Inflammatory macrophage treated with lipopolysaccharide for 4 hours (primary cell): ENCODE measurements around the gene MED4.
A peak's percentile ranks its signal among the peaks of the same experiment; 100 is the strongest.
"Not testable (repeated sequence)": the region's sequence is repeated elsewhere in the genome, so short reads cannot be mapped to it uniquely, and the experiment has no call there.

Source experiments
- DNase-seq: peaks from one replicate; pipeline ENCODE4 v3.0.0-alpha.2; 2020

Gene MED4

GRCh38 chr13:48093588-48093987 lies 1.3 kb downstream of the MED4 start:
- no peak for DNase-seq

DNA sequence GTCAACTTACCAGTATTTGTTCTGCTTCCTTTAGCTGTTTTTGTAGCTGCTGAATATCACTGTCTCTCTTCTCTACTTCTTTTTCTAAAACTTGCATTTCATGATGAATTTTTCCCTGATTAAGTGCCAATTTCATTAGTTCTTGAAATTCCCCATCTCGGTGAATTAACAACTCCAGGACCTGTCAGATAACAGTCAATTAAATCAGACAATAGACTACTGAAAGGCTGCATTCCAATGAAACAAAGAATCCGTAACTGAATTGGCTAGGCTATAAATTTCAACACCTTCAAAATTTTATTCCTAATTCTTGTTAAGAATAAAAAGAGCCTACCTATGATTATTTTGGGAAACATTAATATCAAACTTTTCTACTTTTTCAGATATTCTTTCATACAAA lies 8.6 kb downstream of the MED4 start:
- no peak for DNase-seq

DNA sequence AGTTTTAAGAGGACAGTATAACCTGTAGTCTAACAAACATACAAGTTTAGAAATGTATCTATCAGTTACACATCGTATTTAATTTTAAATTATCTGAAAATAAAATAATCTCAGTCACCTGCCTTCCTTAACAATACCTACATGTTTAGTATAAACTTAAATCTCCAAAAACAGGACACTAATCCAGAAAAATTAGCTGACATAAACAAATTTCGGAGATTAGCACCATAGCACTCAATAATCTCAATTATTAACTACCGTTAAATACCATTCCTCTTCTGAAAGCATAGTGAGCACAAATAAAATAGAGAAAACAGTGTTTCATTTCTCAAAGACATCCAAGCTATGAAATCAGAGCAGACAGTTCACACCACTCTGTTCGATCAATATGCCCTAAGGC lies 13.2 kb downstream of the MED4 start:
- no peak for DNase-seq

DNA sequence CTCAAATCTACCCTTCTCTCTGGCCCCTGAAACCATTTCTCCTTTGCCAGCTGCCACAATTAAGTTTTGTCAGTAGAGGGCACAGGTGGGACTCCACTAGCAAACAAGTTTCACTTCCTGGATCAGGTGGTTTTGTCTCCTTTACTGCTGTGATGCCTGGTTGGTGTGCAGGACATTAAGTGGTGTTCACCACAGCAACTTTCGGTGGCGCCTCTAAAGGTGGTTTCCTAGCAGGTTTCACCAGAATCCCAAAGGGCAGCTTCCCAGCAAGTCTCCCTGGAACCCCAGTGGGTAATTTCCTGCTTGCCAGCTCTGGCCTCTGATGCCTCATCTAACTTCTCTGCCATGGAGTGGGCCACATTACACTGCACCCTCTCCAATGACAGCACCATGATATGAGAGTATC lies 16.6 kb downstream of the MED4 start:
- no peak for DNase-seq

GRCh38 chr13:48074006-48074405 lies 20.9 kb downstream of the MED4 start:
- no peak for DNase-seq

DNA sequence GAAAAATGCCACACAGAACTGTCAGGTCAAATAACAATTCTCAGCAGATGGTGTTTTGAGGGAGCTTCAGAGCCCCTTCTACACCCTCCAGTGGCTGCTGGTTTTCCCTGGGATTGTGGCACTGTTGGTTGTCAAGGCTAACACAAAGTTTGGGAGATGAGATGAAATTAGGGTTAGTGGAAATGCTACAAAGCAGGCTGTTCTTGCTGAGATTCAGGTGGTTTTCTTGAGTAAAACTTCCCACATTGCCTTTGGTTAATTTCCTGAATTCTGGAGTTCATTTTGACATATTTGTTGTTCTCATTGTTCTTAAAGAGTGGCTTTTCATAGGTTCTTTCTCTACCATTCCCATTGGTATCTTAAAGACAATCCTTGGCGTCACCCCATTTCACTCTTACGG lies 22.1 kb downstream of the MED4 start:
- DNase-seq, result no peak

- DNase-seq, result no peak
Measured at GRCh38 chr13:48072304-48072703, 22.6 kb downstream of the MED4 start.

DNA sequence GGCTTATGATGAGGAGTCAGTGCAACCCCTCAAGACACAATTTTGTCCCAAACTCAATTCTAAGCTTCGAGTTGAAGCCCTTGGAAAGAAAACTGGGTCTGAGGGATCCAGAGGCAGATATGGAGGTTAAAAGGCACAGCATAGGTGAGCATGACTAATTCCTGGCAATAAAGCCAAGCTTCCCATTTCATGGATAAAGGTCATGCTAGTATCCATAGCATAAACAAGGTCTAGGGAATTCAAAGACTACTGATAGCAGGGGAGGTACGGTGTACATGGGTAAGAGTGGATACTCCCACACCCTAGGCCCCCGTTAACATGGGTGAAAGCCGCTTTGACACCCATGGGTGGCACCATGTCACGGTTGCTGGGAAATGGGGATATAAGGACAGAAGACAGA lies 24.0 kb downstream of the MED4 start:
- DNase-seq, result no peak

DNA sequence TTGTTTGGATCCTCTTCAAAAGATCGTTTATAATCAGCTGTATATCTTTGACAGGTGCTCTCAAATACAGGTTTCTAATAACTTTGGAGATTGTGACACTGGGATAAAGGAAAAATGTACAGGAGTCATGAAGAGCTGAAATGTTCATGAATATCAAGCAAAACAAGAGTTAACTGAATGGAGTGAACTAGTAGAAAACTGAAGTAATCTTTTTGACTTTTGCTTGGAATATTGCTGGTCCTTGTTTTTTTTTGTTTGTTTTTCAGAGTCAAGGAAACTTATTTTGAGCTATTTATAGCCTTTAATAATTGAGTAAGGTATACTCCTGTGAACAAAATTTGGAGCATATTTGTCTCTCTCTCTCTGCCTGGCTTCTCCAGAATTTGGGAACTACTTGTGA lies 25.3 kb downstream of the MED4 start:
- no peak for DNase-seq

DNA sequence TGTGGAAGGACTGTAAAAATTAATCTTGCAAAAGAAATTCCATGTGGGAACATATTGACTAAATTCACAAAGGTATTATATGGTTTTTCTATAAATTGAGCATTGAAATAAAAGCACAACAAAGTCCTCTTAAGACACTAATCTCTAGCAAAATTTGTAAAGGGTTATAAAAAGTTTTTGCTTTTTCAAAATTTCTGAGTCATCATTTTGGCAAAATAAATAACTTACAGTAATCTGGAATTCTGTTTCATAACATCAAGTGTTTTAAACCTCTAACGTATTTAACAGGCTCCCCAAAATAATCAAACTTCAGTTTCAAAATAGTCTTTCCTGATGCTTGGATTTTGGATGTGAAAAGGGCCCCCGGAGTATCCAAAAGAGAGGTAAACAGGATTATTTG lies 26.0 kb downstream of the MED4 start:
- DNase-seq, result no peak

DNA sequence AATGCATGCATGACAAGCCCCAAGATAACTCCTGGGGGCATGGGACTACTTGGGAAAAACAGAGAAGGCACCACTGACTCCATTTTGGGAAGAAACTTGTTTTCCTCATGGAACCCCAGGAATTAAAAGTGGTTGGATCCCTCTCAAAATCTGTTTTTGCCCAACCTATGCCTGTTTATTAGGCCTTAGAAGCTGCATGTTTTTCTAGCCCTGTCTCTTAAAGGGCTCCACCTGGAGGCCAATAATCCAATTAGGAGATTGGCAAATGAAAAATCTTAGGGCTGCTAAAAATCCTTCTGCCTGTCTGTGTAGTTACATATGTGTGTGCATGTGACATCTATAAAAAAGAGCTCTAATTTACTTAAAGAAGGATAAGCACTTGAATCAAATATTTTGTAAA lies 26.9 kb downstream of the MED4 start:
- DNase-seq, result no peak

DNA sequence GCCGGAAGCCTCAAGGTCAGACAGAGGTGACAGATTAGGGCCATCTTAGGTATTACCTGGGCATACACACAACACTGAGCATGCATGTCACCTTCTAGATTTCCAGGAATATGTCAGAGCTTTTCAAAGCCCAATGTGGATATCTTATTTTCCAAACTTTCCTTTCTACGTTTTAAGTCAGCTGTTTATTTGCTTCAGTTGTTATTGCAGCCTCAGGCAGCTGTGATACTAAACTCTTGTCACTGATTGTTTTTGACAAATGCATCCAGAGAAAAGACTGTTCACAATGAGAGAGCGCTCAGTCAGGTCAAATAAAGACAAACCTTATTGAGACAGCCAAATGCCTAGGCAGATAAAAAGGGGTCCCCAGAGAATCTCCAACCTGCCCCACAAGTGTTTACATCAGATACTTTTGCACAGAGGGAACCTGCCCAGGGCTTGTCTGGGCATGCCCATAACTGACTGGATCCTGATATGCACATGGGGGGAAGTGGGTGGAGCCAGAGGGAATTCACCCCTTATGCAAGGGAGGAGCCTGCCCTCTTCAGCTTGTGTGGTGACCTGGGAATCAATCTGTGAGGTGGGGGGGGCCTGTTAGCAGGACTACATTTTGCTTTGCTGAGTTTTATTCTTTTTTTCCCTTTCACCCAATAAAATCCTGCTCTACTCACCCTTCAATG lies 28.5 kb downstream of the MED4 start:
- no peak for DNase-seq

DNA sequence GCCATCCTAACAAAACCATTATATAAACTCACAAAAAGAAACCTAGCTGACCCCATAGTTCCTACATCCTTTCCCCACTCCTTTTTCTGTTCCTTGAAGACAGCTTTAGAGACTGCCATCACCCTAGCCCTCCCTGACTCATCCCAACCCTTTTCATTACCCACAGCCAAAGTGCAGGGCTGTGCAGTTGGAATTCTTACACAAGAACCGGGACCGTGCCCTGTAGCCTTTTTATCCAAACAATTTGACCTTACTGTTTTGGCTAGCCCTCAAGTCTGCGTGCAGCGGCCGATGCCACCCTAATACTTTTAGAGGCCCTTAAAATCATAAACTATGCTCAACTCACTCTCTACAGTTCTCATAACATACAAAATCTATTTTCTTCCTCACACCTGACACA lies 35.0 kb downstream of the MED4 start:
- not testable (repeated sequence) for DNase-seq

DNA sequence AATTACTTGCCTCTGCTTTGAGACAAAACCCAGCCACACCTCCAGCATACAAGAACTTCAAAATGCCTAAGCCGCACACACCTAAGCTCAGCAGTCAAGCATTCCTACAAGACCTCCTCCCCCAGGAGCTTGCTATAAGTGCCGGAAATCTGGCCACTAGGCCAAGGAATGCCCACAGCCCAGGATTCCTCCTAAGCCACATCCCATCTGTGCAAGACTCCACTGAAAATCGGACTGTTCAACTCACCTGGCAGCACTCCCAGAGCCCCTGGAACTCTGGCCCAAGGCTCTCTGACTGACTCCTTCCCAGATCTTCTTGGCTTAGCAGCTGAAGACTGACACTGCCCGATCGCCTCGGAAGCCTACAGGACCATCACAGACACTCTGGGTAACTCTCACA lies 36.4 kb downstream of the MED4 start:
- DNase-seq, result not testable (repeated sequence)

DNA sequence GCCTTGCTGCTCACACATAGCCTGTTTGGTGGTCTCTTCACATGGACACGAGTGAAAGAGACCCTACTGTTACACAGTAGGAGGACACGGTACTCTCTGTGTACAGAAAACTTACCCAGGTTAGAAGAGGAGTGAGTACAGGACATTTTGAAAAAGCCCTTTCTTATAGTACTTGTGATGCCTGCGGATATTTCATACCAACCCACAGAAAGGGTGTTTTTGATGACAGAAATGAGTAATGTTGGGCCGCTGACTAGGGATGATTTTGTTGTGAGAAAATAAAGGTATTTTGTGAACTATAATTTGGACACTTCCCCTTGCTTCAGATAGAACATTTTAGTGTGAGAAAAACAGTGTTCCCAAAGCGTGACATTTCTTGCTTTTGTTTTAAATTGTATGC lies 39.2 kb downstream of the MED4 start:
- no peak for DNase-seq

GRCh38 chr13:48054601-48055000 lies 40.3 kb downstream of the MED4 start:
- DNase-seq, result no peak

- no peak for DNase-seq
Measured at GRCh38 chr13:48050550-48050949, 44.4 kb downstream of the MED4 start.

- DNase-seq, result no peak
Measured at GRCh38 chr13:48043789-48044503, 51.0 kb downstream of the MED4 start.

GRCh38 chr13:48042894-48043293 lies 52.0 kb downstream of the MED4 start:
- no peak for DNase-seq

- DNase-seq, result no peak
Measured at GRCh38 chr13:48040896-48041295, 54.0 kb downstream of the MED4 start.

GRCh38 chr13:48040049-48040448 lies 54.9 kb downstream of the MED4 start:
- DNase-seq, result no peak

DNA sequence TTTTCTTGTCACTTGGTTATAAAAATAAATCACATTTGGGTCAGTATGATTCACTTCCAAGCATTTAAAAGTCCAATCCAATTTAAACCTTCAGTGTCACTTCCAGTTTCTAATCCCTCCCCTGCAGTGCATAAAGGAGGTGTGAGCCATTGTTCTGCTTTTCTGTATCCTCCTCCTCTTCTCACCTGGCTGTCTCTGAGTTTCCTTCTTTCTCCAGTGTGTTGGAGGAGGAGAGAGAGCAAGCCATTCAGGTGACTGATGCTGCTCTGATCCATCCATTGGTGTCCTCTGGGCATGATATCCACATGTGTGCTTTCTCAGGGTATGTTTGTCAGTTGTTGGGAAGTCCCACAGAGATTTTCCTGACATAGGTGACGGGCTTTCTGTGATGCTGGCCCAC lies 56.1 kb downstream of the MED4 start:
- DNase-seq, result peak; percentile 2

DNA sequence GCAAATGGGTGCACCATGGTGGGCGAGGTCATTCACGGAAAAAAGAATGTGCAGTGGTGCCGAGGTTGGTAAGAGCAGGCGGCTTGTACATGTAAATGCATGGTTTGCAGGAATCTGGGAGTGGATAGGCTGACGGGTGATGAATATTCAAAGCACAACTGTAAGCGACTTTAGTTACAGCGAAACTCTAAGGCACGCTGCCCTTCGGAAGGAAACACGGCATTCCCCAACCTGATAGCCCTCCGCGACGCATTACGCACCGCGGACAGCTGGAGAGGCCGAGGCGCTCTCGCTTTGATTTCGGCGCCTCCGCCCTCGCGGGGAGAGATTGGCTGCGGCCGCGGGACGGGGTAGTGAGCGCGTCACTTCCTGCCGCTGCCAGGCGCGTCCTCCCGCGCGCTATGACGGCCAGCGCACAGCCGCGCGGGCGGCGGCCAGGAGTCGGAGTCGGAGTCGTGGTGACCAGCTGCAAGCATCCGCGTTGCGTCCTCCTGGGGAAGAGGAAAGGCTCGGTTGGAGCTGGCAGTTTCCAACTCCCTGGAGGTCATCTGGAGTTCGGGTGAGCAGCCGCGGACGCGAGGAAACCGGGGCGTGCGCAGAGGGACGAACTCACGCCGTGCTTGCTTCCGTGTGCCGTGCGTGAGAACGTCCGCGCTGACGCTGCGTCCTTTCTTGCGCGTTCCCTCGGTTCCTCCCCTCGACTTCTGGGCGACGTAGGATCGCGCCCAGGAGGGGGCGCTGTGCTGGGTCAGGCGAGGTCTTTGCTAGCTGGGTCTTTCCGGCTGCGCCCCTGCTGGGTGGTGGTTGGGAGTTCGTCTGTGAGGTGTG lies 57.3 kb downstream of the MED4 start, which contains the start of gene NUDT15:
Gene NUDT15 (plus strand): TSS at position 381 of the 828 bp plus-strand sequence. CDS start 21 bp downstream, at position 402.
- peak; percentile 95 for DNase-seq

DNA sequence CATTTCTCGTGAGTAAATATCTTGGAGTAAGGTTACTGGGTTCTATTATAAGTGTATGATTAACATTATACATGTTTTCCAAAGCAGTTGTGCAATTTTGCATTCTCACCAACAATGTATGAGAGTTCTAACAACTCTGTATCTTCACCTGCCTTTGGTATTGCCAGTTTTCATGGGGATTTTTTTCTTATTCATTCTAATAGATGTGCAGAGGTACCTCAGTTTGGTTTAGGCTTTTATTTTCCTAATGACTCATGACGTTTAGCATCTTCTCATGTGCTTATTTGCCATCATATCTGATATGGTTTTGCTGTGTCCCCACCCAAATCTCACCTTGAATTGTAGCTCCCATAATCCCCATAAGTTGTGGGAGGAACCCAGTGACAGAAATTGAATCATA lies 65.0 kb downstream of the MED4 start:
- DNase-seq, result no peak
